HepG2 (cell line): ENCODE measurements around the gene VEZT. TPM values are rescaled to one million over a fixed set of nuclear protein-coding genes. Genes with fewer than 3 reads are reported as not detected.
A peak's percentile ranks its signal among the peaks of the same experiment; 100 is the strongest.

ENCODE experiments used
- ARNT2 ChIP-seq: sonication (generic); formaldehyde crosslinking; IDR thresholded peaks from 2 replicates; pipeline ENCODE4 v1.8.0; 2022; ENCODE audit warnings: mild to moderate bottlenecking, low read depth, missing genetic modification reagents, moderate library complexity
- GTF2F1 ChIP-seq: fragments of 150-350 bp; IDR thresholded peaks from 2 replicates; pipeline ENCODE4 v1.6.1; 2014; ENCODE audit warnings: low read length
- HNRNPL ChIP-seq: fragments of 200-400 bp; formaldehyde crosslinking; IDR thresholded peaks from 2 replicates; pipeline ENCODE4 v1.6.1; 2017; ENCODE audit warnings: mild to moderate bottlenecking, low read depth, low read length
- HNRNPLL ChIP-seq: fragments of 200-400 bp; formaldehyde crosslinking; IDR thresholded peaks from 2 replicates; pipeline ENCODE4 v1.6.1; 2017; ENCODE audit warnings: mild to moderate bottlenecking, low read depth, low read length; ENCODE audit not compliant: poor library complexity, severe bottlenecking
- IKZF5 ChIP-seq: IDR thresholded peaks from 2 replicates; pipeline ENCODE4 v1.6.1; 2018; ENCODE audit warnings: missing genetic modification reagents, mild to moderate bottlenecking, missing compliant biosample characterization
- NFKBIZ ChIP-seq: IDR thresholded peaks from 2 replicates; pipeline ENCODE4 v1.6.1; 2018; ENCODE audit warnings: missing genetic modification reagents, missing compliant biosample characterization
- POGK ChIP-seq: sonication (generic); formaldehyde crosslinking; conservative IDR thresholded peaks from 2 replicates; pipeline ENCODE4 v1.8.0; 2022; ENCODE audit warnings: mild to moderate bottlenecking, moderate library complexity, missing genetic modification reagents
- RXRA ChIP-seq: sonication (generic); formaldehyde crosslinking; IDR thresholded peaks from 2 replicates; pipeline ENCODE4 v1.5.1; 2020; ENCODE audit warnings: missing genetic modification reagents
- SKI ChIP-seq: fragments of 450-650 bp; IDR thresholded peaks from one replicate; pipeline ENCODE4 v1.6.1; 2018; ENCODE audit warnings: mild to moderate bottlenecking; ENCODE audit not compliant: partially characterized antibody
- ZBTB21 ChIP-seq: sonication (generic); formaldehyde crosslinking; IDR thresholded peaks from 2 replicates; pipeline ENCODE4 v1.4.0; 2020; ENCODE audit warnings: missing genetic modification reagents
- ZHX2 ChIP-seq, 2 experiments: sonication (generic) in 1 of 2; formaldehyde crosslinking in 1 of 2; IDR thresholded peaks; 2 replicates each; pipeline versions ENCODE4 v1.6.1 to v1.9.0; 2014 to 2022; ENCODE audit warnings: antibody characterized with exemption in 1 of 2, borderline replicate concordance in 1 of 2, inconsistent platforms in 1 of 2, low read depth in 1 of 2, missing genetic modification reagents in 1 of 2
- ZNF205 ChIP-seq: IDR thresholded peaks from 2 replicates; pipeline ENCODE4 v1.6.1; 2018; ENCODE audit warnings: missing biosample characterization, missing genetic modification reagents
- ZNF225 ChIP-seq: sonication (generic); formaldehyde crosslinking; IDR thresholded peaks from 2 replicates; pipeline ENCODE4 v1.4.0; 2020; ENCODE audit warnings: mild to moderate bottlenecking, missing genetic modification reagents
- ZNF609 ChIP-seq: sonication (generic); formaldehyde crosslinking; IDR thresholded peaks from 2 replicates; pipeline ENCODE4 v1.4.0; 2020; ENCODE audit warnings: mild to moderate bottlenecking, missing genetic modification reagents, borderline replicate concordance
- ZNF614 ChIP-seq: IDR thresholded peaks from 2 replicates; pipeline ENCODE4 v1.6.1; 2018; ENCODE audit warnings: missing biosample characterization, missing genetic modification reagents, inconsistent platforms, borderline replicate concordance
- polyA plus RNA-seq, 8 experiments: library from polyadenylated mRNA; depleted of rRNA in 3 of 8; stranded (reverse) in 7 of 8; unstranded in 1 of 8; fragments of >200 nt; fragmentation: Illumina TruSeq in 4 of 8; extraction: Trizol in 4 of 8; gene quantifications; 2 replicates each; pipeline versions ENCODE4 v1.2.1 to v1.2.3, GENCODE V29; 2011 to 2016; ENCODE audit warnings: low read depth in 4 of 8, missing spikeins in 1 of 8, mixed read lengths in 1 of 8; ENCODE audit not compliant: insufficient read depth in 1 of 8
- total RNA-seq, 5 experiments: library from RNA; depleted of rRNA; stranded (reverse); fragments of >200 nt; fragmentation: Illumina TruSeq; extraction: Trizol; gene quantifications; 2 replicates each; pipeline ENCODE4 v1.2.3, GENCODE V29; 2016; ENCODE audit warnings: low read depth in 1 of 5

VEZT gene
- total and polyA plus RNA-seq, 2 of the 13 experiments (the other 11 are each of a cell fraction or from before 2014, with no cell fraction given), result 35.5 to 51.6 TPM

GRCh38 chr12:95318071-95318545, 100.5 kb downstream of the VEZT start (continued):
- peak; percentile 99 for TF ChIP-seq ZNF609 (CRISPR knock-in tag)
- TF ChIP-seq HNRNPLL, result no peak
- TF ChIP-seq SKI, result peak; percentile 92
- TF ChIP-seq RXRA (CRISPR knock-in tag), result no peak; the same call in 1 of the 2 replicates
- TF ChIP-seq GTF2F1, result no peak
- TF ChIP-seq HNRNPL, result no peak
- no peak for TF ChIP-seq ZHX2 (IDR thresholded peaks at IDR 0.05; ENCODE audit: low read depth)
- TF ChIP-seq ZHX2 (CRISPR knock-in tag; IDR thresholded peaks at IDR 0.05; ENCODE audit: borderline replicate concordance), result peak; percentile 32; the same call in 1 of the 2 replicates
- TF ChIP-seq IKZF5 (CRISPR knock-in tag), result peak; percentile 65; the same call in 1 of the 2 replicates
- peak; percentile 67 for TF ChIP-seq ZNF205
- TF ChIP-seq POGK (CRISPR knock-in tag), result 0 out of 2 replicates have a peak, but pooled peaks have one; percentile 23
- no peak for TF ChIP-seq ARNT2 (CRISPR knock-in tag)
- peak; percentile 94 for TF ChIP-seq ZNF614
- TF ChIP-seq ZNF225 (CRISPR knock-in tag), result no peak
- TF ChIP-seq NFKBIZ, result peak; percentile 50; the same call in 1 of the 2 replicates
- TF ChIP-seq ZBTB21 (CRISPR knock-in tag), result no peak
